DMS53 treated with DMSO at 0.1 percent for 48 hours (cell line): ENCODE measurements around the gene PTPRN2.
"Not testable (repeated sequence)": the region's sequence is repeated elsewhere in the genome, so short reads cannot be mapped to it uniquely, and the experiment has no call there.

Source experiments
- DNase-seq: peaks from one replicate; lab custom pipeline; 2025; ENCODE audit not compliant: unreplicated experiment; lab: John Stamatoyannopoulos, UW

Gene PTPRN2

DNA sequence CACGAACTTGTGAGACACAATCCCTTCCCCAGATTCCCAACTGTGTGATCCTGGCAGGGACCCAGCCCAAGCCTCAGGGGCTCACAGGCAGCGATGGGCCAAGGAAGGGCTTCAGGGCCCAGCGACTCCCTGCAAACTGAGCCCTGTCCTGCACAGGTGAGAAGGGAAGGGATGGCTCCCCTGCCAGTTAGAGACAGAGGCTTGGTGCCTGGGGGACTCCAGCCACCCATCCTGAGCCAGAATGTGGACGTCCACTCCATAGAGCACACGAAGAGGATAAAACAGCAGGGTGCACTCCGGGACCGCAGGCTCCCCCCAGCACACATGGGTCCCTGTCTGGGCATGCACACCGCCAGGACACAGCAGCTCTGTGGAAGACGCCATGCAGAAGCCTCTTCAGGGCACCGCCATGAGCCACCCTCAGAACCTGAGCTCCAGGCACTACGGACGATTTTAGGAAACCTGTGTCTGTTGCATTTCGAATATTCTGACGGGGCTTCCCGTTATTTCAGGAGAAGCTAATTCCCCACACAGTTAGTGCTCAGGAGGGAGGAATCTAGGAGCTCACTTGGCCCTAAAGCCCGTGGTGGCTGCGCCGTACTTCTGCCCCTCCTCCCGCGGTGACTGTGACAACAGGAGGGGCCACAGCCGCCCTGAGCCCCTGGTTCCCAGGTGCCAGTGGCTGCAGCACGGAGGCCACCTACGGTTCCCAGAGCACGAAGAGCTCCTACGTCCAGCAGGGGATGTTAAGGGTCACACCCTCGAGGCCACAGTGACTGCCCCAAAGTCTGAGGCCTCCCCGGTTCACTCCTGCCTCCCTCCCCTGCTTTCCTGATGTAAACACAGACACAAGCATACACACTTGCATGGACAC lies 326.0 kb downstream of the PTPRN2 start:
- no peak for DNase-seq

DNA sequence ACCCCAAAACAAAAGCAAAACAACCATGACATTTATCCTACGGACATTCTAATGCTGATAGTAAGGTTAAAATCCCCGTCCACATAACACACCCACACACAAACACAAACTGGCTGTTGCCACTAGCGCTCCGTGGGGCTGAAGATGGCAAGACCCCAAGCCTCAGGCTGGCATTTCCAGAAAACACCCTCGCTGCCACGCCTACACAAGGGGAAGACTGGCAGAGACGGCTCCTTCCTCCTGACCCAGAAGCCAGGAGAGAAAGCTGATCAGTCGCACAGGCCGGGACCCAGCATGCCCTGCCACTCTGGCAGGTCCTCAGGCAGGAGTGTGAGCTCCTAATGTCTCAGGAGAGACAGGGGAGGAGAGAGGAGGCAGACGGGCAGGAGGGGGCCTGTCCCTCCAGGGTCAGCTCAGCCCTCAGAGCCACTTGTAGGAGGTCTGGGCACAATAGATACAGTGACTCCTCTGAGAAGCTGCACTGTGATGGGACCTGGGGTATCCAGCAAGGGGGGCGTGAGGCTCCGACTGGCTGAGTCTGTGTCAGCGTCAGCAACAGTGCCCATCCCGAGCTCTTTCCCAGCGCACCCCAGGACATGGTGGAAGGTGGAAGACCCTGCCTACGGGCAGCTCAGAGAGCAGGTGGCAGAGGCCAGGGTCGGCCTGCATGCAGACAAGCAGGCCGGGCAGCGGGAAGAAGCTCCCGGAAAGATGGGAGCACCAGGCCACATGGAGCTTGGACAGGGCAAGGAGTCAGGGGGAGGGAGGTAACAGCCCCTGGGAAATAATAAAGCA lies 326.9 kb downstream of the PTPRN2 start:
- DNase-seq = no peak

DNA sequence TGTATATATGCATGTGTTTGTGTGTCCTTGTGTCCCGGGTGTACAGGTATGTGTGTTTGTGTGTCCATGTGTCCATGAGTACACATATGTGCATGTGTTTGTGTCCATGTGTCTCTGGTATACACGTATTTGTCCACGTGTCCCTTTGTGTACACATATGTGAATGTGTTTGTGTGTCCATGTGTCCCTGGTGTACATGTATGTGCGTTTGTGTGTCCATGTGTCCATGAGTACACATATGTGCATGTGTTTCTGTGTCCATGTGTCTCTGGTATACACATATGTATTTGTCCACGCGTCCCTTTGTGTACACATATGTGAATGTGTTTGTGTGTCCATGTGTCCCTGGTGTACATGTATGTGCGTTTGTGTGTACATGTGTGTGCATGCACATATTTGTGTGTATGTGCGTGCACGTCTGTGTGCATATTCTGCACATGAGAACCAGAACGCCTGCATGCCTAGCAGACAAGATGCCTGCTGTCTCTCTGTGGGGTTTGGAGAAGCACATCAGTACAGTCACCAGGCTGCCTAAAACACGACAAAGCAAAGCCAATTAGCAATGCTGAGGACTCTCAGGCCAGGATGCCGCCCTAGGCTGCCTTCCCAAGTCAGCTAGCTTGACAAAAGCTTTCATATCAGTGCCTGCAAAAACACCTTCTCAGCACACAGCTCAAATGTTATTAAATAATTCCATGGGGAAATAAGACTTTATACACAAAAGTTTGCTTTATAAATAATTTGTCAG lies 327.8 kb downstream of the PTPRN2 start:
- no peak for DNase-seq

DNA sequence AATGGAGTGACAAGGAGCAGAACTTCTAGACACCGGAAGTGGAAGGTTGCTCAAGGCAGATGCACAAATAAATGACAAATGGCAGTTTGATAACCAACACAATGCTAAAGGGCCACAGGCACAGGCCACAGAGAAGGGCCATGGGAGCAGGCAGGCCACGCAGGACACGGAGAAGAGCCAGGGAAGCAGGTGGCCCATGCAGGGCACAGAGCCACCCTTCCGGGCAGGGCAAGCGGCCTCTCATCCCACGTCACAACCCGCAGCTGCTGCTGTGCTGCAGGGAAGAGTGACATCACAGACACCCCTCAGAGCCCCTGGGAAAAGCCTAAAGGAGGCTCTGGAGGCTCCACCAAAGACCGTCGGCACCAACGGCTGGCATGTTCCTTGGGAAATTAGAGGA lies 328.5 kb downstream of the PTPRN2 start:
- DNase-seq = no peak

DNA sequence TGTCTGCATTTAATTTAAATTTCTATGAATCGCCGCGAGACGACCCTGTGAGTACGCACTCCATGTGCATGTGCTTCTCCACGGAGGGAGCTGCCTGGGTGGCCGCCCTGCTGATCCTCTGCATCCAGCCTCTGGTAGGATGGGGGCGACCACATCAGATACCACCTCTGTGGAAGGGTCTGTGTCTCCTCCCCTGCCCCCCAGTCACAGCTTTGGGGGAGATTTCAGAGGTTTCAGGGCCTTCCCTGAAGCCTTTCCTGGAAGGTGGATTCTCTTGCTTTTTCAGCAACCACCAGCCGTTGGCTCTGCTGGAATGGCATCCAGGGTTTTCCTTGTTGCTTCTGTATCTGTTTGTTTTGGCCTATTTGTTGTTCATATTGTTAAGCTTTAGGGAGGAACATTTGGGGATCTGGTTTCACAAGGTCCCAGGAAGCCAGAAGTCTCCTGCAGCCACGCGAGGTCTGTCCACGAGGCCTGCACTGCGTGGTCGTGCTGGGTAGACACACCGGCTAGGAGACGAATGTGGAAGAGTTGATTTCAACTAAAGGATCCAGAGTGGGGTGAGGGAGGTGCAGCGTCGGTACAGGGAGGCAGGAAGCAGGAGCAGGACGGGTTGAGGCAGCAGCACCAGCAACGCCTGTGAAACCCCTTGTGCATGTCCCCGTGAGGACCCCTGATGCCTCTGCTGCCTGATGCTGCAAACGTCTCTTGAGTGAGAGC lies 329.1 kb downstream of the PTPRN2 start:
- DNase-seq = no peak

DNA sequence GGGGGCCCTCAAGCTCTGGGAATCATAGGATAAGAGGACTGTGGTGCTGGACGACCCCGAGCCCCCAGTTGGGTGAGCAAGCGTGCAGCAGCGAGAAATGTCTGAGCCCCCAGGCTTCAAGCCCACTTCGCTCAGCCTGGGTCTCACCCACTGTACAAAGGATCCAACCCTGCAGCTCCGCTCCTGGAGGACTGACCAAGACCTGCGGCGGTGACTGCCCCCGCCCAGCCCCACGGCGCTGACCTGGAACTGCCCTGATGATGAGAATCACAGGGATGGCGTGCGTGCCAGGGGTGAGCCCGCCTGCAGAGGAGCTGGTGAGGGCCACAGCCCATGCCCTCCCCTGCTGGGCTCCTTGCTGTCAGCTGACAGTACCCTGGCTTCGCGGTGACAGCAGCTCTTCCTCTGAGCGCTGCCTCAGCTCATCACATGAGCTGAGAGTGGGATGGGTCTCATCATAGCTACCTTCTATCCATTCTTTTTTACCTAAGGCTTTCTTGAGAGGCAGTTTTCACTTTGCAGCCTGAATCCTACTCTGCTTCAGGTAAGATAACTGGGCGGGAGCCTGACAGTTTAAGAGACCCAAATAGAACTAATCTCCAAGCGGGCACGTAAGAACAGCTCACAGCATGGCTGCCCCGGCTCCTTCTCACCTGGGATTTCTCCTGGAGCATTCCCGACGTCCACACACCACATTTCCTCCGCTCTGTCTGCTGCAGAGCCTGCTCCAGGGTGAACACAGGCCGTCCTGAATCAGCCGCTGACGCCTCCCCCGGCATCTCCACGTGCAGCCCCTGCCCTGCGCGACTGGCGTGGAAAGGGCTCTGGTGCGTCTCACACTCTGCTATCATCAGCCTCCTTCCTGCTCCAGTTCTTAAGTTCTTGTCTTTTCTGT lies 329.9 kb downstream of the PTPRN2 start:
- DNase-seq = no peak

DNA sequence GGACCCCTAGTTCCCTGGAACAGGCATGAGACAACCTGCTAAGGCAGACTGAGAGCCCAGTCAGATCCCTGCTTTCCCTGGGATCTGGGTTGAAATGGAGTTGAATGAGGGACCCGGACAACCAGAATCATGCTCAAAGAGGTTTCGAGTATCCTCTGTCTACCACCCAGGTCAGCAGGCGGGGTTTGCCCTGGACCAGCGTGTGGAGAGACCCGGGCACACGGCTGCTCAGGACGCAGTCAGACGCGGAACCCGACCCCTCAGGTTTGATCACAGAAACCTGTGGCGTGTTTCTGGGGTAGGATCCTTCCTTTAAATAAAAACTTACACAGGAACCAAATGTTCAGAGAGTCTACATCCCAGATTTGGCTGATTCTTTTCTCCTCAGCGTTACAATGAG lies 330.6 kb downstream of the PTPRN2 start:
- no peak for DNase-seq

DNA sequence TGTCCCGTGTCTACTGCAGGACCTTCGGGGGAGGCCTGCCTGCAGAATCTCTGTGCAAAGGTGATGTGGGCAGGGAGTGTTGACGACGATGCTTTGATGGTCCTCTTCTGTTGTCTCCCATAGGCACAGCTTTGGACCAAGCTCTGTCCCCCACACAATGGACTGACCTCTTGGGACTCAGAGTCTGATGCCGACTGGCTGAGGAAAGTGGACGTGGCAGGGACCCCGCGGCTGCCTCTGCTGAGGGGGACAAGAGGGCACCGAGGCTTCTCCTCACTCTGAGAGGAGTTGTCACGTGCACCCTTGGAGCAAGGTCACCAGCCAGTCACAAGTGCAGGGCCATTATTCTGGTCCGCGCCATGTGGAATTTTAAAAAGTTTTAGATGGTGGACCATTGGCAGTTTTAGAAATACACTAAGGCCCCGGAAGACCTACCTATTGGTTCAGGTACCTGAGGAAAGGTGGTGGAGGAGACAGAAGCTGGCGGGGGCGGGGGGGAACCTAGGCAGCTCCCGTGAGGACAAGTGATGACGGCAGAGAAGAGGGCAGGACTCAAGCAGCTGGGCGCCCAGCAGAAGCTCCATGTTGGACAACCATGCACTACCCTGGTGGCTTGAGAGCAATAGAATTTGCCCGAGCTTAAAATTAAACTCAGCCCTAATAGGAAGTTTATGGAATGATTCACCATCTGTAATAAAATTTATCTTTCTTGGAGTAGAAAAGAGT lies 331.4 kb downstream of the PTPRN2 start:
- DNase-seq = no peak

DNA sequence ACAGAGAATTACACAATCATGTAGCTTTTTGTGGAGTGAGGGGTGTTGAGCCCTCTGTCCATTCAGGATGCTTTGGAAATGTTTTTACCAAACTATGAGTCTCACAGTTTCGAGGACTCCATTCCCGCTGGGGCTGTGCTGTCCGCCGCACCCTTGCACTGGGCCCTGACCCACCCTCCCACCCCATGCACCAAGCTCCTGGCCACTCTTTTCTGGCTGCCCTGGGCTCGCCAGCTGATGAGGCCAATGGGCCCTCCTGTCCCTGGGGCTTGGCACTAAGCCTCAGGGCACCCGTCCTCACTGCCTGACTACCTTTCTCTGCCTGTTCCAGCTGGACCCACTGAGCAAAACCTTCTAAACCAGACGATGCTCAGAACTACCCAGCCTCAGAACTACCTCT lies 332.1 kb downstream of the PTPRN2 start:
- DNase-seq = no peak

DNA sequence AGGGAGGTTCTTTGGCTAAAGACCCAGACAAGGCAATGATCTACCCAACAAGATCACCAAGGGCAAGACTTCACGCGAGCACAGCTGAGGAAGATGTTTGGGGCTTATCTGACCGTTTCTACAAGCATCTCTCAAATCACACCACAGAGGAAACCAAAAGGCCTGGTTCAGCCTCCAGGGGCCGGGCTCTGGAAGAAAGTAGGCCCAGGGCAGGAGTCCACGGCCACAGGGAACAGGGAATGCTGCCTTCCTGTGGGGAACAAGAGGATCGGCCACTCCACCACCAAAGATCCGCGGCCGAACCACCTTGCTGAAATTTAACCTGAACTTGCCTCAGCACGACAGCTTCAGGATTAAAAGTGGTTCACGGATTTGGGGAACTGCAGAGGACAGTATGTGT lies 332.5 kb downstream of the PTPRN2 start:
- DNase-seq = no peak

DNA sequence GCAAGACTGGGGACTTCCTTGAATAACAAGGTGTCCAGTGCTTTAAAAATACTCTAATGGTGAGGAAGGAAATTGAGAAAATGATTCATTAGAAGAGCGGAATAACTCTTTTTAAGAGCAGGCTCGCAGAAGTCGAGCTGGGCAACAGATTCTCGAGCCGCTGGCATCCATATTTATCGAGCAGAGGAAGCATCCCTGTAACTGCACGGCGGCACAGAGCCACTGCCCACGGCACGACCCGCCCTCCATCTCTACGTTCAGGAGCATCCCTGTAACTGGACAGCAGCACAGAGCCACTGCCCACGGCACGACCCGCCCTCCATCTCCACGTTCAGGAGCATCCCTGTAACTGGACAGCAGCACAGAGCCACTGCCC lies 334.0 kb downstream of the PTPRN2 start:
- not testable (repeated sequence) for DNase-seq

DNA sequence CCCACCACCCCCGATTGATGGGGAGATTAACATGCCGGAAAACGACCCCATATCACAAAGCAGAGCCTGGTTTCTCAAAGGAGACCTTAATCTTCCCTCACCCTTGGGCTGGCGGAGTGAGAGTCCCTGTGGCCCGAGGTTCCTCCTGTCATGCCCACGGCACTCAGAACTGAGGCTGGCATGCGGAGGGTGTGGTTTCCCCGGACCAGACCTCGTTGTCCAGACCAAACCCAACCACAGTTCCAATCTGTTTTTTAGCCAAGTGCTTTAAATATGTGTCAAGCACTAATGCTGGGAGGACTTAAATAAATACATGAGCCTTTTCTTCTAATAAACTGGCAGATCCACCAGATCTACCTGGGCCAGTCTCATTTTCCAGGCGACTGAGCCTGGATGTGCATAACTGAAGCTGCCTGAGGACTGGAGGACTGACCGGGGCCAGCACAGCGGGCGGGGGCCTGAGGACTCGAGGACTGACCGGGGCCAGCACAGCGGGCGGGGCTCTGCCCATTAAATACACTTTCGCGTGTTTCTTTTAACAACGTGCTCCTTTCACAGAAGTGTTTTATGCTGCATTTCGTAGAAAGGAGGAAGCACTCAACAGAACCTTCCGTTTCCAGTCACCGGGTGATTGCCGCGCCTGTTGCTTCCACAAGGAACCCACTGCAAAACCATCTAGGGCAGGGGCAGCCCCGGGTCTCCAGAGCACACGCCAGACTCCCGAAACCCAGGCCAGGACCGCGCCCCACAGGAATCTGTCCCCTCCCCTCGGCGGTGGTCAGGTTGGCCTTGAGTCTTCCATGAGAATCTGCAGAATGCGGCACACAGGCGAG lies 334.6 kb downstream of the PTPRN2 start:
- DNase-seq = no peak

DNA sequence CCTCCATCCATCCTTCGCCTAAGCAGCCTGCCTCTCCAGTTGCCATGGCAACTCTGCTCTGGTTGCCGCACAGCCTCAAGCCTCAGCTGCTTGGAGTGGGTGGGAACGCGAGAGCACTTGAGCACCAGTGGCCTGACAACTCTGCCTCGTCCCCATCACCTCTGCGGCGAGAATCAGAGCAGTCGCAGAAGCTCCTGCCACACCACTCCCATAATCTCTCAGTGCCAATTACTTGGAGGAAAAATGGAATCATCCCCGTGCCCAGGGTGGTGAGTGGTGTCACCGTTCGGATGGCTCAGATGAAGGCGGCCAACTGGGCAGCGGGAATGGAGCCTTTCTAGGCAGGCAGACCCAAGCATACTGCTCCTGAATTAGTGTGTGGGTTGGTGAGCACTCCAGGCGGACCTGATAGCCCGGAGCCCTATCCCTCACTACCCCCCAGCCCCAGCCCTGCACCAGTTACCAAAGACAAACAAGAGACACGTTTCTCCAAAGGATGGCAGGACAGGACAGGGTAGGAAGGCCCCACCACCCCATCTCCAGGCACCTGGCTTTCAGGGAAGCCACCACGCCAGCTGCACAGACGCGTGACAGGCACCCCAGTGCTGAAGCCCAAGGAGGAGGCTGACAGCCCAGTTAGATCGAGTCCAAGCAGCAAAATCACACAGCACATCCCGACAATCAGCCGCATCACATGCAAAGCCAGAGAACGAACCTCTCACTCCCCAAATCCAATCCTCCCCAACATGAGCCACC lies 335.4 kb downstream of the PTPRN2 start:
- DNase-seq = no peak

DNA sequence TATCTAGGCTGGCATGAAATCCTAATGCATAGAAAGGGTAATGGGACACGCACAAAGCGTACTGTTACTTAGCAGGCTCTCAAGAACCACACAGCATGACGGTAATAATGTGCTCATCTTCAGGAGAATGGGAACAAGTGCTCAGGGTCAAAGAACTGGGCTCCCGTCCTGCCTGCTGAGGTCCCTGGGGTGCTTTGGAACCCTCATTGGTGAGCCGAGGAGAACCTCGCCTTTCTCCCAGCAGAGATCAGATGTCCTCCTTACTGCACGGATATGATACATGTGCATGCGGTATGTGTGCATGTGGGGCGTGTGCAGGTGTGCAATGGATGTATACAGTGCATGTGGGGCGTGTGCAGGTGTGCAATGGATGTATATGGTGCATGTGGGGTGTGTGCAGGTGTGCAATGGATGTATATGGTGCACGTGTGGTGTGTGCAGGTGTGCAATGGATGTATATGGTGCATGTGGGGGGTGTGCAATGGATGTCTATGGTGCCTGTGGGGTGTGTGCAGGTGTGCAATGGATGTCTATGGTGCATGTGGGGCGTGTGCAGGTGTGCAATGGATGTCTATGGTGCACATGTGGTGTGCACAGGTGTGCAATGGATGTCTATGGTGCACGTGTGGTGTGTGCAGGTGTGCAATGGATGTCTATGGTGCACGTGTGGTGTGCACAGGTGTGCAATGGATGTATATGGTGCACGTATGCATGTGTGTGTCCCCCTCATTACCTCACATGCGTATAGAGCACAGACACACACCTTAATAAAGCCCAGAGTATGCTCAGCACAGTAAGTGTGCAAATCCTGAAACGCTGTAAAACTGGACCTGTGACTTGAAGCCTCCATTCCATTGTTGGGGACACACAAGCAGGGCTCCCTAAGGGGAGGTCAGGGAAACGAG lies 336.3 kb downstream of the PTPRN2 start:
- DNase-seq = no peak

DNA sequence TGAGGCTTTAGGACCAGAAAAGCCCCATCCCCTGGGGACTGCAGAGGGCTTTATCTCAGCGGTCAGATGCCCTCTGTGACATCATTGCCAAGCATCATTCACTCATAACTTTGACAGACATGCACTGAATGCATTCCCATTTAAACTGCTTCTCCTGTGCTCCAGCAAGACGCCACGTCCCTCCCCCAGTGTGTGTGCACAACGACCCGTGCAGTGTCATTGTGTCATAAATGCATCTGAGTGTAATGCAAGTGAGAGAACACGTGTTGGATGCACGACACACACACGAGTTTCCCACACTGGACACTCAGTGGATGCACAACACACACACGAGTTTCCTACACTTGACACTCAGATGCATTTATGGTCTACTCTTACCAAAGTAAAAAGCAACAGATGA lies 337.9 kb downstream of the PTPRN2 start:
- no peak for DNase-seq

DNA sequence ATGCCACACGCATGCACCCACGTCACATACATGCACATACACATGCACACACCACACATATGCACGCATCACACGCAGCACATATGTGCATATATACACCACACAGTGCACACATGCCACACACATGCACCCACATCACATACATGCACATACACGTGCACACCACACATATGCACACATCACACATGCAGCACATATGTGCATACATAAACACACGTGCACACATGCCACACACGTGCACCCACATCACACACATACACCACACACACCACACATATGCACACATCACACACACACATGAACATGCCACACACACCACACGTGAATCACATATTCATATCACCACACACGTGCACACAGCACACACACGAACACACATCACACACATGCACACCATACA lies 338.8 kb downstream of the PTPRN2 start:
- DNase-seq = no peak
